ENCODE data around the gene HOXA6. TPM values are rescaled to one million over a fixed set of nuclear protein-coding genes. Genes with fewer than 3 reads are reported as not detected.
A peak's percentile ranks its signal among the peaks of the same experiment; 100 is the strongest.

HOXA6 gene
- total and polyA plus RNA-seq, 9 of the 15 experiments (the other 6 are each of a cell fraction or from before 2014, with no cell fraction given) = not detected

- no peak overlapping the region for H3K4me2 ChIP-seq (ENCODE audit: insufficient read depth, low read length)
- no peaks in the 10 kb centered on the region for H3K36me3 ChIP-seq (ENCODE audit: control insufficient read depth, insufficient read depth, low read length)
- DNase-seq (ENCODE audit: extremely low read depth in 1 of 4, low spot score in 3 of 4) = no peak
- WGBS (ENCODE audit: insufficient coverage, low coverage, missing lambda C conversion rate) = 29% methylated on average over 27 of the region's 27 CpGs
- H4K20me1 ChIP-seq (replicated peaks; ENCODE audit: control insufficient read depth, insufficient read depth, low read length) = no peaks in the 10 kb centered on the region
- H3K9me3 ChIP-seq (replicated peaks; ENCODE audit: control insufficient read depth, insufficient read depth, low read depth, low read length) = no peaks in the 10 kb centered on the region
- no peak for ATAC-seq
- H3K27ac ChIP-seq (ENCODE audit: extremely low read depth, low read depth, low read length) = no peak overlapping the region
- H3K4me1 ChIP-seq (replicated peaks in 1 of 2; ENCODE audit: control insufficient read depth in 2 of 2, insufficient read depth in 2 of 2, low read length in 2 of 2) = peaks cover 0 to 15% of the 10 kb centered on the region in 2 experiments; a peak in 2 of 5 replicates
- no peaks in the 10 kb centered on the region for H3K9me1 ChIP-seq (ENCODE audit: control insufficient read depth, insufficient read depth, low read length)
- FAIRE-seq = no peak
- H2AFZ ChIP-seq (ENCODE audit: low read depth, low read length) = no peak overlapping the region
- H3K79me2 ChIP-seq (ENCODE audit: control insufficient read depth, insufficient read depth, low read length) = no peaks in the 10 kb centered on the region
- no peak overlapping the region for H3K4me3 ChIP-seq
- peaks cover 49 to 93% of the 10 kb centered on the region in 2 experiments for H3K27me3 ChIP-seq (ENCODE audit: control insufficient read depth in 2 of 2, insufficient read depth in 2 of 2, low read length in 2 of 2)
- BruUV-seq (replicated peaks) = no TSS peak
- intact Hi-C loops (cut with micrococcal nuclease) = no loop called here
- TF ChIP-seq EGR1 (conservative IDR thresholded peaks at IDR 0.05) (0 out of 2 replicates have a peak, but pooled peaks have one; percentile 35), ZZZ3 (IDR thresholded peaks at IDR 0.05) (no peak), CEBPG (CRISPR knock-in tag; IDR thresholded peaks at IDR 0.05) (no peak), CEBPG (tag; conservative IDR thresholded peaks at IDR 0.05 in 1 of 2, IDR thresholded peaks at IDR 0.05 in 1 of 2) (no peak), SMAD4 (CRISPR knock-in tag; conservative IDR thresholded peaks at IDR 0.05) (no peak), U2AF1 (optimal IDR thresholded peaks at IDR 0.05; ENCODE audit: low read depth, low read length) (no peak)
- ChIA-PET POLR2A (interaction anchor here (1.0 kb wide), 1 partner anchor 12 kb away, joined by 5 read pairs; no protein-coding TSS in a partner anchor), CTCF (ENCODE audit: low intra/inter-chr PET ratio) (interaction anchor here (0.7 to 1.0 kb wide), 2 partner anchors 233 to 772 kb away, joined by 3 read pairs; no protein-coding TSS in a partner anchor)
- in situ Hi-C loops (cut with MboI) = loop anchor here (25.0 kb wide), 3 partner anchors 639 to 1264 kb away; no protein-coding TSS in a partner anchor
- no peak overlapping the region for H3K9ac ChIP-seq (ENCODE audit: insufficient read depth in 1 of 2, low read depth in 2 of 2, low read length in 2 of 2)
Observed at GRCh38 chr7:27151341-27151930, 3.9 kb upstream of the HOXA6 start.
